OCI-LY1 (cell line): ENCODE measurements around the gene HYPK.
"Not testable (repeated sequence)": the region's sequence is repeated elsewhere in the genome, so short reads cannot be mapped to it uniquely, and the experiment has no call there.

Source experiments
- EZH2 ChIP-seq: fragments of 200-600 bp; sonication (generic), shearing (Covaris generic); IDR thresholded peaks from 2 replicates; pipeline ENCODE4 v1.8.0; 2017; ENCODE audit warnings: borderline replicate concordance, mixed run types, mild to moderate bottlenecking, antibody characterized with exemption, low read length, moderate library complexity, mixed read lengths
- TF ChIP-seq, protein P1 (sequence below): fragments of 200-600 bp; sonication (generic), shearing (Covaris generic); IDR thresholded peaks from 2 replicates; pipeline ENCODE4 v1.5.1; 2017; ENCODE audit warnings: mild to moderate bottlenecking, antibody characterized with exemption, low read length, moderate library complexity, mixed read lengths

DNA sequence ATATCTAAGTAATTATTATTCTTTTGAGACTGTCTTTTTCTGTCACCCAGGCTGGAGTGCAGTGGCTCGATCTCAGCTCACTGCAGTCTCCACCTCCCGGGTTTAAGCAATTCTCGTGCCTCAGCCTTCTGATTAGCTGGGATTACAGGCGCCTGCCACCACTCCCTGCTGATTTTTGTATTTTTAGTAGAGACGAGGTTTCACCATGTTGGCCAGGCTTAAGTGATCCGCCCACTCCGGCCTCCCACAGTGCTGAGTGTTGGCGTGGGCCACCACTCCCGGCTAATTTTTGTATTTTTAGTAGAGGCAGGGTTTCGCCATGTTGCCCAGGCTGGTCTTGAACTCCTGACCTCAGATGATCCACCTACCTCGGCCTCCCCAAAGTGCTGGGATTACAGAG, 24.9 kb downstream of the HYPK start:
- TF ChIP-seq, protein P1, sequence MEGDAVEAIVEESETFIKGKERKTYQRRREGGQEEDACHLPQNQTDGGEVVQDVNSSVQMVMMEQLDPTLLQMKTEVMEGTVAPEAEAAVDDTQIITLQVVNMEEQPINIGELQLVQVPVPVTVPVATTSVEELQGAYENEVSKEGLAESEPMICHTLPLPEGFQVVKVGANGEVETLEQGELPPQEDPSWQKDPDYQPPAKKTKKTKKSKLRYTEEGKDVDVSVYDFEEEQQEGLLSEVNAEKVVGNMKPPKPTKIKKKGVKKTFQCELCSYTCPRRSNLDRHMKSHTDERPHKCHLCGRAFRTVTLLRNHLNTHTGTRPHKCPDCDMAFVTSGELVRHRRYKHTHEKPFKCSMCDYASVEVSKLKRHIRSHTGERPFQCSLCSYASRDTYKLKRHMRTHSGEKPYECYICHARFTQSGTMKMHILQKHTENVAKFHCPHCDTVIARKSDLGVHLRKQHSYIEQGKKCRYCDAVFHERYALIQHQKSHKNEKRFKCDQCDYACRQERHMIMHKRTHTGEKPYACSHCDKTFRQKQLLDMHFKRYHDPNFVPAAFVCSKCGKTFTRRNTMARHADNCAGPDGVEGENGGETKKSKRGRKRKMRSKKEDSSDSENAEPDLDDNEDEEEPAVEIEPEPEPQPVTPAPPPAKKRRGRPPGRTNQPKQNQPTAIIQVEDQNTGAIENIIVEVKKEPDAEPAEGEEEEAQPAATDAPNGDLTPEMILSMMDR, result not testable (repeated sequence)
- not testable (repeated sequence) for TF ChIP-seq EZH2
